Gastrocnemius medialis (tissue), 4 donors: ENCODE data around the gene HTT. TPM values are rescaled to one million over a fixed set of nuclear protein-coding genes. Genes with fewer than 3 reads are reported as not detected.

Experiments used
- ATAC-seq, 2 donors: fragments of 150-250 bp; one replicate each; pipeline ENCODE4 v1.9.1; 2016
- DNase-seq, 2 donors: peaks; one replicate each; pipeline ENCODE4 v3.0.0-alpha.2; 2019
- H3K27ac ChIP-seq, 4 donors: fragments of 200-600 bp; sonication (generic); 1 replicate in 1 of 4; 2 replicates in 3 of 4; pipeline ENCODE4 v1.5.1; 2016 to 2018; ENCODE audit warnings: mild to moderate bottlenecking in 2 of 4, moderate library complexity in 1 of 4
- H3K27me3 ChIP-seq, 3 donors: fragments of 200-600 bp; sonication (generic) in 2 of 3; 1 replicate in 1 of 3; 2 replicates in 2 of 3; pipeline versions ENCODE4 v1.5.1 to v1.6.0; 2016 to 2019; ENCODE audit warnings: mild to moderate bottlenecking in 1 of 3, moderate library complexity in 1 of 3
- H3K36me3 ChIP-seq, 2 donors: fragments of 200-600 bp; sonication (generic) in 1 of 2; one replicate each; pipeline ENCODE4 v1.5.1; 2017 to 2018
- H3K4me1 ChIP-seq, 2 donors: fragments of 200-600 bp; sonication (generic) in 1 of 2; one replicate each; pipeline ENCODE4 v1.5.1; 2016 to 2017; ENCODE audit warnings: mild to moderate bottlenecking in 2 of 2
- H3K4me3 ChIP-seq, 4 donors: fragments of 200-600 bp; sonication (generic) in 3 of 4; 1 replicate in 1 of 4; 2 replicates in 3 of 4; pipeline ENCODE4 v1.5.1; 2016 to 2019; ENCODE audit warnings: mild to moderate bottlenecking in 2 of 4
- H3K9me3 ChIP-seq, 3 donors: fragments of 200-600 bp; sonication (generic) in 2 of 3; 1 replicate in 1 of 3; 2 replicates in 2 of 3; pipeline ENCODE4 v1.5.1; 2016 to 2019
- POLR2A ChIP-seq, 2 donors: fragments of 450-650 bp; IDR thresholded peaks; one replicate each; pipeline ENCODE4 v1.6.1; 2017; ENCODE audit warnings: antibody characterized with exemption in 2 of 2, mild to moderate bottlenecking in 2 of 2, moderate library complexity in 2 of 2
- in situ Hi-C, 4 donors: fragments of 200-750 bp; cut with MboI; loops; one replicate each; pipeline versions ENCODE4 v1.15.0 to v1.8.0; 2017; ENCODE audit warnings: low sequenced_read_pairs in 4 of 4
- intact Hi-C: fragments of 100-400 bp; cut with DNase I; formaldehyde crosslinking; loops from one replicate; pipeline ENCODE4 v1.15.1; 2023; ENCODE audit warnings: low total_unique reads
- total RNA-seq, 4 donors: library from RNA; depleted of rRNA; stranded (reverse); fragments of >200 nt; gene quantifications; one replicate each; pipeline versions ENCODE4 v1.1.0 to v1.2.3, GENCODE V29; 2016
- TF ChIP-seq, protein P1 (sequence below), 5 experiments: fragments of 450-650 bp in 3 of 5; fragments of 200-600 bp in 2 of 5; sonication (generic) in 2 of 5; IDR thresholded peaks in 4 of 5; conservative IDR thresholded peaks in 1 of 5; 1 replicate in 4 of 5; 2 replicates in 1 of 5; pipeline ENCODE4 v1.5.1; 2016 to 2019; ENCODE audit warnings: antibody characterized with exemption in 5 of 5, mild to moderate bottlenecking in 3 of 5, moderate library complexity in 3 of 5

The HTT gene
- total RNA-seq, 4 donors from 2014 or later: 23.5 to 73.0 (median 51.1) TPM

DNA sequence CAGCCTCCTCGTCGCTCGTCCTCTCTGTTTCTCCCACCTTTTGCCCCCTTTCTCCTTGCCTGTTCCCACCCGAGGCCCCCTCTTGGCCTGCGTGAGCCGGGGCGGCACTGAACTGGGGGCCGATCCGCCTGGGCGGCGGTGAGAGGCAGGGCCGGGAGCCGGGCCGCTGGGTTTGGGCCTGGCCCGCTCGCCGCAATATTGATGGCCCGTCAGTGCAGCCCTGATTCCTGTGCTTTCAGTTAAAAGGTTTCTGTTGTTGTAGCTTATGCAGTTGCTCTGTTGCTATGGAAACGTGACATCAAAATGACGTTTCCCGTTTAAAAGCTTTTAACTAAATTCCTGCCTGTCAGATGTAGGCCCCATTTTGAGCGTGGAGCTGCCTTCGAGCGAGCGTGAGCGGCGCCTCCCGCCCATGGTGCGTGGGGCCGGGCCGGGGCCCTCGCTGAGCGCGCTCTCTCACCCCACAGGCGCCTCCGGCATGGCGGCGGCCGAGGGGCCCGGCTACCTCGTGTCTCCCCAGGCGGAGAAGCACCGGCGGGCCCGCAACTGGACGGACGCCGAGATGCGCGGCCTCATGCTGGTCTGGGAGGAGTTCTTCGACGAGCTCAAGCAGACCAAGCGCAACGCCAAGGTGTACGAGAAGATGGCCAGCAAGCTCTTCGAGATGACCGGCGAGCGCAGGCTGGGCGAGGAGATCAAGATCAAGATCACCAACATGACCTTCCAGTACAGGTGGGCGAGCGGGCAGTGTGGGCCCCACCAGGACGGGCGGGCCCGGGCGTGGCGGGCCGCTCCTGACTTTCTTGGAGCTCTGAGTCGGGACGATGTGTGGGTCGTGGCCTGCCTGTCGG, 174.6 kb downstream of the HTT start, which contains the start of gene MSANTD1:
TSS of gene MSANTD1 (plus strand) at position 349 of the 851 bp plus-strand sequence. CDS start at position 413, 64 bp downstream.
- no peak for DNase-seq
- intact Hi-C loops: loop anchor here (10.0 kb wide), 1 partner anchor 54 kb away; no protein-coding TSS in a partner anchor
- no peaks in the 10 kb centered on the region for H3K9me3 ChIP-seq

DNA sequence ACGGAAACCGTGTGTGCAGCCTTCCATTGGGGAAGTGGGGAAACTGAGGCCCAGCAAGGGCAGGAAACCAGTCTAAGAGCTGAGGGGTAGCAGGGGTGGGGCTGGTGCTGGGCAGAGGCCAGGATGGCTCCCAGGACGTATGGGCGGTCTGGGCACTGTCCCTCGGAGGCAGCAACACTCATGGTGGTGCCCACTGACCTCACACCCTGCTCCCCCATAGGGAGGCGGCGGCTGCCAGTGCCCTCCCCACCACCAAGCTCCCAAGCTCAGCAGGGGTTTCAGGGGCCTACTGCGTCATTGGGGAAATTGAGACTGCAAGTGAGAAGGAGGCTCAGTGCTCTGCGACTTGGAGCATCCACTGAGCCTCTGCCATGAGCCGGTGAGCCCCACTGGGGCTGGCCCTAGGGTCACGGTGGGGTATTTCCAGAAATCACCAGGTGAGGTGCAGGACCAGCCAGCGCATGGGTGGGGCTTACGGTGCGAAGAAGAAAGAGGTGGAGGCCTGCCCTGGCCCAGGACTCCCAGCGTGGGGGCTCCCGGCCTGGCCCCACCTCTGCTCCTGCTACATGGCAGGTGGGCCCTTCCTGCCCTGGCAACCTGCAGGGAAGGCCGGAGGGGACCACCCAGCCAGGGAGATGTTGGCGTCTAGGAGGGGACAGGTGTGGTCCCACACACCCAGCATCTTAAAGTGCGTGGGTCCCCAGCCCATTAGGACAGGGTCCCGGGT, 175.4 kb downstream of the HTT start:
- ATAC-seq (no peak), DNase-seq (no peak)
- Histone ChIP-seq H3K9me3 (no peaks in the 10 kb centered on the region), H3K27ac (no peak overlapping the region), H3K4me3 (no peak overlapping the region), H3K27me3 (no peaks in the 10 kb centered on the region), H3K36me3 (peaks cover 0 to 7% of the 10 kb centered on the region in 2 donors), H3K4me1 (no peaks in the 10 kb centered on the region)
- no peak for TF ChIP-seq POLR2A (IDR thresholded peaks at IDR 0.05)
- TF ChIP-seq, protein P1, sequence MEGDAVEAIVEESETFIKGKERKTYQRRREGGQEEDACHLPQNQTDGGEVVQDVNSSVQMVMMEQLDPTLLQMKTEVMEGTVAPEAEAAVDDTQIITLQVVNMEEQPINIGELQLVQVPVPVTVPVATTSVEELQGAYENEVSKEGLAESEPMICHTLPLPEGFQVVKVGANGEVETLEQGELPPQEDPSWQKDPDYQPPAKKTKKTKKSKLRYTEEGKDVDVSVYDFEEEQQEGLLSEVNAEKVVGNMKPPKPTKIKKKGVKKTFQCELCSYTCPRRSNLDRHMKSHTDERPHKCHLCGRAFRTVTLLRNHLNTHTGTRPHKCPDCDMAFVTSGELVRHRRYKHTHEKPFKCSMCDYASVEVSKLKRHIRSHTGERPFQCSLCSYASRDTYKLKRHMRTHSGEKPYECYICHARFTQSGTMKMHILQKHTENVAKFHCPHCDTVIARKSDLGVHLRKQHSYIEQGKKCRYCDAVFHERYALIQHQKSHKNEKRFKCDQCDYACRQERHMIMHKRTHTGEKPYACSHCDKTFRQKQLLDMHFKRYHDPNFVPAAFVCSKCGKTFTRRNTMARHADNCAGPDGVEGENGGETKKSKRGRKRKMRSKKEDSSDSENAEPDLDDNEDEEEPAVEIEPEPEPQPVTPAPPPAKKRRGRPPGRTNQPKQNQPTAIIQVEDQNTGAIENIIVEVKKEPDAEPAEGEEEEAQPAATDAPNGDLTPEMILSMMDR (IDR thresholded peaks at IDR 0.05 in 4 of 5, conservative IDR thresholded peaks at IDR 0.05 in 1 of 5): no peak
- in situ Hi-C loops (no loop called here), intact Hi-C loops (loop anchor here (10.0 kb wide), 1 partner anchor 55 kb away; no protein-coding TSS in a partner anchor)

More for the DNA sequence above, 174.6 kb downstream of the HTT start, which contains the start of gene MSANTD1:
- no peak for ATAC-seq
- H3K4me1 ChIP-seq: no peaks in the 10 kb centered on the region
- H3K27ac ChIP-seq: no peak within 1 kb of the TSS
- H3K4me3 ChIP-seq: no peak within 1 kb of the TSS
- H3K36me3 ChIP-seq: peaks cover 0 to 7% of the 10 kb centered on the region in 2 donors
- in situ Hi-C loops: no loop called here
- H3K27me3 ChIP-seq: no peaks in the 10 kb centered on the region
- TF ChIP-seq, protein P1 (IDR thresholded peaks at IDR 0.05 in 4 of 5, conservative IDR thresholded peaks at IDR 0.05 in 1 of 5): no peak
- no peak for TF ChIP-seq POLR2A (IDR thresholded peaks at IDR 0.05)

DNA sequence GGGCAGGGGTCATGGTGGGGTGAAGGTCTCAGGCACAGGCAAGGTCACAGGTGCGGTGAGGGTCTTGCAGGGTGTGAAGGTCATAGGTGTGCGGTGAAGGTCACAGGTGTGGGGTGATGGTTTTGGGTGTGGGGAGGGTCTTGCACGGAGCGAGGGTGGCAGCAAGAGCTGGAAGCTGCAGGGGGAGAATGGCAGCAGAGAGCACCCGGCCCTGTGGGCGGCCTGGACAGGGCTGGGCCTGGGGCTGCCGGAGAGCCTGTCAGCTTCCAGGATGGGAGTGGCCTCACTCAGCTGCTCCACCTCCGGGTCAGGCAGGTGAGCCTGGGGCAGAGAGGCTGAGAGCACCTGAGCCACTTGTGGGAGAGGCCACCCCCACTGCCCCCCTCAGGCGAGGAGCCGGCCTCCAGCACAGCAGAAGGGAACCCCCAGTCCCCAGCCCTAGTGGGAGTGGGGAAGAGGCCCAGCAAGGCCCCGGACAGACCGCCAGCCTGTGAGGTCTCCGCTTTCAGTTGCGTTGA, 176.0 kb downstream of the HTT start:
- peaks cover 0 to 7% of the 10 kb centered on the region in 2 donors for H3K36me3 ChIP-seq

DNA sequence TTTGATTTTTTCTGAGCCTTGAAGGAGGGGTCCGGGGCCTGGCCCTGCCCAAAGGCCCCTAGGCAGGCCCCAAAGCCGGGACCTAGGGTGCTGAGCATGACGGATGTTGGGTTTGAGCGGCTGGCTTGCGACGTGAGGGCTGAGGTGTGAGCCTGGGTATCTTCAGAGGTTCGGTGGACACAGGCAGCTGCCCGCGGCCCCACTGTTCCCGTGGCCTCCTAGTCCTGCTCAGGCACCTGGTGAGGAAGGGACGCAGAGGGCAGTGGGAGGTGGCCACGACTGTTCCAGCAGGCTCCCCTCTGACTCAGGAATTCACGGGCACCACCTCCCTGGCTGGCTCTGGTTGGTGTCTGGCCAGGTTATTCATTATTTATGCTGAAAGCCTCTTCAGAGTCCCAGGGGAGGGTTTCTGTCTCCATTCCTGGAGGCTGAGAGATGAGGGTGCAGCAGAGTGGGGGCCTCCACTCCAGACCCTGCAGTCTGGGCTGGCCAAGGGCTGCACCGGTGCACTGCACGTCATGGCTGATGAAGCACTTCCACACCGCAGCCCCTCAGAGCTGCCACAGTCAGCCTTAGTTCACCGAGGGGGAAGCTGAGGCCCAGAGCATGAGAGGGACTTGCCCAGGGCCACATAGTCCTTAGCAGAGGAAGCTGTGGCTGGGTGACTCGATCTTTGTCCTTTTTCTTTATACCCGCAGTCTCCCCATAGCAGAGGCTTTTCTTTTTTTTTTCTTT, 176.6 kb downstream of the HTT start:
- H3K9me3 ChIP-seq: no peaks in the 10 kb centered on the region
- in situ Hi-C loops: no loop called here
- H3K4me1 ChIP-seq: no peaks in the 10 kb centered on the region
- peak in 1 of 2 donors; percentile 4 for DNase-seq
- TF ChIP-seq, protein P1 (IDR thresholded peaks at IDR 0.05 in 4 of 5, conservative IDR thresholded peaks at IDR 0.05 in 1 of 5): no peak
- no peak for TF ChIP-seq POLR2A (IDR thresholded peaks at IDR 0.05)
- intact Hi-C loops: no loop called here
- H3K4me3 ChIP-seq: no peak overlapping the region
- peaks cover 0 to 7% of the 10 kb centered on the region in 2 donors for H3K36me3 ChIP-seq
- ATAC-seq: no peak
- no peak overlapping the region for H3K27ac ChIP-seq
- no peaks in the 10 kb centered on the region for H3K27me3 ChIP-seq

More for the DNA sequence above, 176.0 kb downstream of the HTT start:
- Histone ChIP-seq H3K9me3 (no peaks in the 10 kb centered on the region), H3K4me1 (no peaks in the 10 kb centered on the region), H3K27ac (no peak overlapping the region), H3K27me3 (no peaks in the 10 kb centered on the region), H3K4me3 (no peak overlapping the region)
- DNase-seq (no peak), ATAC-seq (no peak)
- intact Hi-C loops (no loop called here), in situ Hi-C loops (no loop called here)
- TF ChIP-seq, protein P1 (IDR thresholded peaks at IDR 0.05 in 4 of 5, conservative IDR thresholded peaks at IDR 0.05 in 1 of 5): no peak
- TF ChIP-seq POLR2A (IDR thresholded peaks at IDR 0.05): no peak
